Loucy (cell line): ENCODE measurements around the gene SMIM22.

Source experiments
- H2AFZ ChIP-seq: fragments of 200-600 bp; sonication (generic); 2 replicates; pipeline ENCODE4 v1.6.0; 2016; ENCODE audit warnings: antibody characterized with exemption, mild to moderate bottlenecking, low read length, moderate library complexity
- H3F3A ChIP-seq: fragments of 200-600 bp; 2 replicates; pipeline ENCODE4 v1.6.0; 2016; ENCODE audit warnings: antibody characterized with exemption, low read depth, mild to moderate bottlenecking
- H3K27me3 ChIP-seq: fragments of 200-600 bp; sonication (generic); 2 replicates; pipeline ENCODE4 v1.6.1; 2014; ENCODE audit warnings: low read length, mild to moderate bottlenecking; ENCODE audit not compliant: insufficient read depth, poor library complexity, severe bottlenecking
- H3K36me3 ChIP-seq: fragments of 200-600 bp; sonication (generic); 2 replicates; pipeline ENCODE4 v1.6.1; 2016; ENCODE audit warnings: low read length; ENCODE audit not compliant: insufficient read depth
- H3K4me1 ChIP-seq: fragments of 200-600 bp; sonication (generic); 2 replicates; pipeline ENCODE4 v1.5.1; 2014; ENCODE audit warnings: low read length, mild to moderate bottlenecking; ENCODE audit not compliant: insufficient read depth, poor library complexity, severe bottlenecking
- H3K4me2 ChIP-seq: fragments of 200-600 bp; sonication (generic); 2 replicates; pipeline ENCODE4 v1.6.0; 2014; ENCODE audit warnings: antibody characterized with exemption, low read length, low read depth, mild to moderate bottlenecking; ENCODE audit not compliant: poor library complexity, severe bottlenecking
- H3K4me3 ChIP-seq: fragments of 200-600 bp; sonication (generic); 2 replicates; pipeline ENCODE4 v1.5.1; 2014; ENCODE audit warnings: low read length, mild to moderate bottlenecking, mixed read lengths; ENCODE audit not compliant: poor library complexity, severe bottlenecking
- H3K79me2 ChIP-seq: fragments of 200-600 bp; sonication (generic); 2 replicates; pipeline ENCODE4 v1.6.1; 2014; ENCODE audit warnings: low read length; ENCODE audit not compliant: insufficient read depth
- H3K9ac ChIP-seq: fragments of 200-600 bp; sonication (generic); 2 replicates; pipeline ENCODE4 v1.6.0; 2014; ENCODE audit warnings: mild to moderate bottlenecking, low read depth, low read length, moderate library complexity; ENCODE audit not compliant: poor library complexity, severe bottlenecking
- H3K9me2 ChIP-seq: fragments of 200-600 bp; sonication (generic); replicated peaks from 2 replicates; pipeline ENCODE4 v1.6.1; 2016; ENCODE audit warnings: low read depth, low read length, mixed read lengths
- H3K9me3 ChIP-seq: fragments of 200-600 bp; sonication (generic); 2 replicates; pipeline ENCODE4 v1.6.1; 2014; ENCODE audit warnings: mild to moderate bottlenecking, antibody characterized with exemption, low read length, low read depth; ENCODE audit not compliant: insufficient read depth
- H4K20me1 ChIP-seq: fragments of 200-600 bp; sonication (generic); 2 replicates; pipeline ENCODE4 v1.6.0; 2014; ENCODE audit warnings: antibody characterized with exemption, low read length, mild to moderate bottlenecking; ENCODE audit not compliant: insufficient read depth, poor library complexity, severe bottlenecking
- EZH2phosphoT487 ChIP-seq: fragments of 200-600 bp; IDR thresholded peaks from 2 replicates; pipeline ENCODE4 v1.6.1; 2018; ENCODE audit warnings: antibody characterized with exemption, mild to moderate bottlenecking, moderate library complexity, borderline replicate concordance
- TF ChIP-seq, protein P1 (sequence below): fragments of 200-600 bp; sonication (generic); conservative IDR thresholded peaks from 2 replicates; pipeline ENCODE4 v1.5.1; 2014; ENCODE audit warnings: mild to moderate bottlenecking, antibody characterized with exemption, low read length

Gene SMIM22

DNA sequence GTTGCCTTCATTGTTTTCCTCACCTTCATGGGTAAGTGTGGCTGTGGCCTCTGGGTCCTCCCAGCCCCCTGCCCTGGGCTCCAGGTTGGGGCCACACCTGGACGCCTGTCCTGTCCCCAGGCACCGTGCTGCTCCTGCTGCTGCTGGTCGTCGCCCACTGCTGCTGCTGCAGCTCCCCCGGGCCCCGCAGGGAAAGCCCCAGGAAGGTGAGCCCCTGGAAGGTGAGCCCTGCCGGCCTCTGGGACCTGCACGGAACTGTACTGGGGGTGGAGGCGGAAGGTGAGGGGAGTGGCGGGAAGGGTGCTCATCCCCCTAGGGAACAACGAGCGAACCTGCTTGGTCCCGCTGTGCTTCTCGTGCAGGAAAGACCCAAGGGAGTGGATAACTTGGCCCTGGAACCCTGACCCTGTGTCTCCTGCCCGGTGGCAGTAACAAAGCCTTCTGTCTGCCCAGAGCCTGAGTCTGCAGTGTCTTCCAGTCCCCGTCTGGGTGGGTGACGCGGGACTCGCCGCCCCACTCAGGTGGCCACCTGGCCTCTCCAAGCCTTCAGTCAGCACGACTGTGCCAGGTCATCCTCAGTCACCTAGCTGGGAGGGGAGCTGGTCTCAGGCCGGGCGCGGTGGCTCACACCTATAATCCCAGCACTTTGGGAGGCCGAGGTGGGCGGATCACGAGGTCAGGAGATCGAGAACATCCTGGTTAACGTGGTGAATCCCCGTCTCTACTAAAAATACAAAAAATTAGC lies 831 bp downstream of the SMIM22 start:
- Histone ChIP-seq H2AFZ (no peak overlapping the region), H3F3A (no peaks in the 10 kb centered on the region), H3K9me2 (no peaks in the 10 kb centered on the region), H3K4me1 (no peaks in the 10 kb centered on the region), H3K27me3 (no peaks in the 10 kb centered on the region), H3K79me2 (no peaks in the 10 kb centered on the region), H3K9ac (no peak overlapping the region), H3K4me2 (no peak overlapping the region), H3K4me3 (no peak overlapping the region), H4K20me1 (no peaks in the 10 kb centered on the region), H3K9me3 (no peaks in the 10 kb centered on the region), H3K36me3 (no peaks in the 10 kb centered on the region)
- TF ChIP-seq, protein P1, sequence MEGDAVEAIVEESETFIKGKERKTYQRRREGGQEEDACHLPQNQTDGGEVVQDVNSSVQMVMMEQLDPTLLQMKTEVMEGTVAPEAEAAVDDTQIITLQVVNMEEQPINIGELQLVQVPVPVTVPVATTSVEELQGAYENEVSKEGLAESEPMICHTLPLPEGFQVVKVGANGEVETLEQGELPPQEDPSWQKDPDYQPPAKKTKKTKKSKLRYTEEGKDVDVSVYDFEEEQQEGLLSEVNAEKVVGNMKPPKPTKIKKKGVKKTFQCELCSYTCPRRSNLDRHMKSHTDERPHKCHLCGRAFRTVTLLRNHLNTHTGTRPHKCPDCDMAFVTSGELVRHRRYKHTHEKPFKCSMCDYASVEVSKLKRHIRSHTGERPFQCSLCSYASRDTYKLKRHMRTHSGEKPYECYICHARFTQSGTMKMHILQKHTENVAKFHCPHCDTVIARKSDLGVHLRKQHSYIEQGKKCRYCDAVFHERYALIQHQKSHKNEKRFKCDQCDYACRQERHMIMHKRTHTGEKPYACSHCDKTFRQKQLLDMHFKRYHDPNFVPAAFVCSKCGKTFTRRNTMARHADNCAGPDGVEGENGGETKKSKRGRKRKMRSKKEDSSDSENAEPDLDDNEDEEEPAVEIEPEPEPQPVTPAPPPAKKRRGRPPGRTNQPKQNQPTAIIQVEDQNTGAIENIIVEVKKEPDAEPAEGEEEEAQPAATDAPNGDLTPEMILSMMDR: no peak
- TF ChIP-seq EZH2phosphoT487: no peak

- Histone ChIP-seq H3K4me1 (no peaks in the 10 kb centered on the region), H3K4me2 (no peak overlapping the region), H3F3A (no peaks in the 10 kb centered on the region), H3K9me2 (no peaks in the 10 kb centered on the region), H3K79me2 (no peaks in the 10 kb centered on the region), H3K9ac (no peak overlapping the region), H3K27me3 (no peaks in the 10 kb centered on the region), H4K20me1 (no peaks in the 10 kb centered on the region), H3K36me3 (no peaks in the 10 kb centered on the region), H2AFZ (no peak overlapping the region), H3K9me3 (no peaks in the 10 kb centered on the region), H3K4me3 (no peak overlapping the region)
- TF ChIP-seq, protein P1: no peak
- TF ChIP-seq EZH2phosphoT487: no peak
Measured at GRCh38 chr16:4796982-4797804, 2.0 kb downstream of the SMIM22 start.

- no peaks in the 10 kb centered on the region for H3K9me2 ChIP-seq
- TF ChIP-seq, protein P1: no peak
- TF ChIP-seq EZH2phosphoT487: no peak
- H3K4me3 ChIP-seq: no peak overlapping the region
- no peaks in the 10 kb centered on the region for H3K36me3 ChIP-seq
- H4K20me1 ChIP-seq: no peaks in the 10 kb centered on the region
- no peak overlapping the region for H3K9ac ChIP-seq
- H2AFZ ChIP-seq: no peak overlapping the region
- H3F3A ChIP-seq: no peaks in the 10 kb centered on the region
- H3K4me1 ChIP-seq: no peaks in the 10 kb centered on the region
- no peaks in the 10 kb centered on the region for H3K79me2 ChIP-seq
- H3K9me3 ChIP-seq: no peaks in the 10 kb centered on the region
- H3K4me2 ChIP-seq: no peak overlapping the region
- H3K27me3 ChIP-seq: no peaks in the 10 kb centered on the region
Measured at GRCh38 chr16:4797805-4798252, 2.7 kb downstream of the SMIM22 start.
